Panc1 (cell line): Measurements from ENCODE around the gene EPHB6.

ENCODE experiments used
- POLR2AphosphoS5 ChIP-seq: IDR thresholded peaks from 2 replicates; pipeline ENCODE4 v1.6.1; 2012; ENCODE audit warnings: mild to moderate bottlenecking, low read depth, low read length, moderate library complexity
- TF ChIP-seq, protein P1 (sequence below): fragments of 450-650 bp; IDR thresholded peaks from 2 replicates; pipeline ENCODE4 v1.5.1; 2017; ENCODE audit warnings: mild to moderate bottlenecking

DNA sequence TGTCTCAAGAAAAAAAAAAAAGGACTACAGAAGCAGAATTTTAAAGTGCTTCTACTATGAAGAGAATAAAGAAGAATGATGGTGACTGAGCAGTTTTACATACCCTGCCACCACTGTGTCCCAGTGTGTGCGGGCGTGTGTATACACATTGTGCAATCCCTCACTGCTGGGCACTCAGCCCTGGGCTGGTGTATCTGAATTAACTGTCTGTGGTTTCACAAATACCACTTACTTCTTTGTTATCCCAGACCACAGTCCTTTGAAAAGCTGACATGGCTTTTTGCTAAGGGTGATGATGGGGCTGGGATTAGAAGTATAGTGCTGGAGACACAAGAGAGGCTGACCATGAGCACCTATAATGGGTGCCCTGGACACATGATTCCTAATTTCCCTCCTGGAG, 51.8 kb downstream of the EPHB6 start:
- TF ChIP-seq, protein P1, sequence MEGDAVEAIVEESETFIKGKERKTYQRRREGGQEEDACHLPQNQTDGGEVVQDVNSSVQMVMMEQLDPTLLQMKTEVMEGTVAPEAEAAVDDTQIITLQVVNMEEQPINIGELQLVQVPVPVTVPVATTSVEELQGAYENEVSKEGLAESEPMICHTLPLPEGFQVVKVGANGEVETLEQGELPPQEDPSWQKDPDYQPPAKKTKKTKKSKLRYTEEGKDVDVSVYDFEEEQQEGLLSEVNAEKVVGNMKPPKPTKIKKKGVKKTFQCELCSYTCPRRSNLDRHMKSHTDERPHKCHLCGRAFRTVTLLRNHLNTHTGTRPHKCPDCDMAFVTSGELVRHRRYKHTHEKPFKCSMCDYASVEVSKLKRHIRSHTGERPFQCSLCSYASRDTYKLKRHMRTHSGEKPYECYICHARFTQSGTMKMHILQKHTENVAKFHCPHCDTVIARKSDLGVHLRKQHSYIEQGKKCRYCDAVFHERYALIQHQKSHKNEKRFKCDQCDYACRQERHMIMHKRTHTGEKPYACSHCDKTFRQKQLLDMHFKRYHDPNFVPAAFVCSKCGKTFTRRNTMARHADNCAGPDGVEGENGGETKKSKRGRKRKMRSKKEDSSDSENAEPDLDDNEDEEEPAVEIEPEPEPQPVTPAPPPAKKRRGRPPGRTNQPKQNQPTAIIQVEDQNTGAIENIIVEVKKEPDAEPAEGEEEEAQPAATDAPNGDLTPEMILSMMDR = no peak
- no peak for TF ChIP-seq POLR2AphosphoS5
